ENCODE data around the gene MED26. TPM values are rescaled to one million over a fixed set of nuclear protein-coding genes. Genes with fewer than 3 reads are reported as not detected.

MED26 gene
- total RNA-seq, 2 donors from 2014 or later: 19.3 to 23.6 TPM

GRCh38 chr19:16584248-16585093, 43.5 kb downstream of the MED26 start:
- Mint-ChIP-seq H3K27ac (peak overlapping the region; percentile 91), H3K36me3 (ENCODE audit: low read depth) (peaks cover 33% of the 10 kb centered on the region), H3K4me3 (peak overlapping the region; percentile 89), H3K27me3 (no peaks in the 10 kb centered on the region), H3K9me3 (no peaks in the 10 kb centered on the region), H3K4me1 (peaks cover 32% of the 10 kb centered on the region)
- ATAC-seq (replicated peaks): peak; percentile 75

- peaks cover 24% of the 10 kb centered on the region for H3K4me1 Mint-ChIP-seq
- H3K27me3 Mint-ChIP-seq: no peaks in the 10 kb centered on the region
- H3K9me3 Mint-ChIP-seq: no peaks in the 10 kb centered on the region
- peak overlapping the region; percentile 89 for H3K4me3 Mint-ChIP-seq
- ATAC-seq (replicated peaks): no peak
- peak overlapping the region; percentile 91 for H3K27ac Mint-ChIP-seq
- peaks cover 46% of the 10 kb centered on the region for H3K36me3 Mint-ChIP-seq (ENCODE audit: low read depth)
Measured at GRCh38 chr19:16582486-16583261, 45.3 kb downstream of the MED26 start.

GRCh38 chr19:16581971-16582343, 46.0 kb downstream of the MED26 start:
- H3K4me1 Mint-ChIP-seq: peaks cover 24% of the 10 kb centered on the region
- H3K9me3 Mint-ChIP-seq: no peaks in the 10 kb centered on the region
- H3K27ac Mint-ChIP-seq: peak overlapping the region; percentile 54
- no peak for ATAC-seq (replicated peaks)
- H3K4me3 Mint-ChIP-seq: no peak overlapping the region
- H3K27me3 Mint-ChIP-seq: no peaks in the 10 kb centered on the region
- peaks cover 49% of the 10 kb centered on the region for H3K36me3 Mint-ChIP-seq (ENCODE audit: low read depth)

DNA sequence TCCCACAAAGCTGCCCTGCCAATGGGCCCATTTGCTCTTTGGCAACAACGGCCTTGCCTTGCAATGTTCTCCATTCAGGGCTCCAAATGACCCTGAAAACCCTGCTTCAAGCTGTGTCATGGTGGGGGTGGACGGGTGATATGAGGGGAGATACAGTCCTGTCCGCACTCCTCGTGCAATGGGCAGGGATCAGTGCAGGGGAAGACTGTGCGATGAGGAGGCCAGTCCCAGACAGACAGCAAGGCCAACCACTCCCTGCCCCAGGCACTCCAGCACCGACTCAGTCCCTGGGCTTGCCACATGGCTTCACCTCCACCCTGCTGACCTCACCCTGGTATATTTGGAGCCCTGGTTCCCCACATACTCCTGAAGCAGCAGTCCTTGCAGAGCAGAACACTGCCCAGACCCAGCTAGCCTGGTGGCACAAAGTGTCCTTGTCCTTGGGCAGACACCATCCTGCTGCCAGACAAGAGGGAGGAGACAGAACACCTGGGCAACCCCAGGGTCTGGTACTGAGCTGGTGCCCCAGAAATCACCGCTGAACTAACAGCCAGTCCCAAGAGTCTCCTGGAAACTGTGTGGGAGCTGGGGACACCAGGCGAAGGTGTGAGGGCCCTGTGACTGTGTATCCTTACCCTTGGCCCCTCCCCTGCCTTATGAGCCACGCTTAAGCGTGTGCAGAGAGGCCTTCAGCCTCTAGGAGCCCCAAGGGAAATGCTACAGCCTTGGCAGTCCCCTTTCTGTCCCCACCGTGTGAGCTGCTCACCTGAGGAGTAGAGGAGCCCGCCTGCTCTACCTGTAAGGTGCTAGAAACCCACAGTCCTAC, 46.6 kb downstream of the MED26 start:
- H3K36me3 Mint-ChIP-seq (ENCODE audit: low read depth): peaks cover 52% of the 10 kb centered on the region
- no peaks in the 10 kb centered on the region for H3K9me3 Mint-ChIP-seq
- ATAC-seq (replicated peaks): no peak
- H3K27me3 Mint-ChIP-seq: no peaks in the 10 kb centered on the region
- H3K4me3 Mint-ChIP-seq: no peak overlapping the region
- H3K4me1 Mint-ChIP-seq: peaks cover 24% of the 10 kb centered on the region
- H3K27ac Mint-ChIP-seq: peak overlapping the region; percentile 54

- H3K4me3 Mint-ChIP-seq: no peak overlapping the region
Measured at GRCh38 chr19:16579381-16579780, 48.6 kb downstream of the MED26 start.

DNA sequence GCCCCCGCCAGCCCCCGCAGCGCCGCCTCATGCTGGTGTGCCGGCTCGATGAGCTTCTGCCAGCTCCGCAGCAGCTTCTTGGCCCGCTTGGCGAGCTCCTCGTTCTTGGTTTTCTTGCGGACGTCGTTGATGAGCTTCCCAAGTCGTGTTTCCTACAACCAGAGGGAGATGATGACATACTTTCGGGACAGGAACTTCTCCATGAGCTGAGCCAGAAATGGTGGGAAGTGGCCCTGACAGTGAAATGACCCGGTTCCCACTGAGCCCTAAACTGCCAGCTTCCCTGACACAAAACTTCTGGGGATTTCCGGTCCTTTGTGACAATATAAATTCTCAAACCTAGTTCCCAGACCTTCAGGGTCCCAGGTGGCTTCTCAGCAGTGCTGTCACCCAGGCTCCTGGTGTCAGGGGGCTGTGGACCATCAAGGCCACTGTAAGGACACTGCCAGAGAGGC, 50.4 kb downstream of the MED26 start:
- Mint-ChIP-seq H3K4me1 (peaks cover 28% of the 10 kb centered on the region), H3K36me3 (ENCODE audit: low read depth) (peaks cover 67% of the 10 kb centered on the region), H3K9me3 (no peaks in the 10 kb centered on the region)

More at GRCh38 chr19:16579381-16579780, 48.6 kb downstream of the MED26 start:
- Mint-ChIP-seq H3K9me3 (no peaks in the 10 kb centered on the region), H3K27me3 (no peaks in the 10 kb centered on the region), H3K4me1 (peaks cover 23% of the 10 kb centered on the region), H3K27ac (peak overlapping the region; percentile 51), H3K36me3 (ENCODE audit: low read depth) (peaks cover 53% of the 10 kb centered on the region)
- no peak for ATAC-seq (replicated peaks)

DNA sequence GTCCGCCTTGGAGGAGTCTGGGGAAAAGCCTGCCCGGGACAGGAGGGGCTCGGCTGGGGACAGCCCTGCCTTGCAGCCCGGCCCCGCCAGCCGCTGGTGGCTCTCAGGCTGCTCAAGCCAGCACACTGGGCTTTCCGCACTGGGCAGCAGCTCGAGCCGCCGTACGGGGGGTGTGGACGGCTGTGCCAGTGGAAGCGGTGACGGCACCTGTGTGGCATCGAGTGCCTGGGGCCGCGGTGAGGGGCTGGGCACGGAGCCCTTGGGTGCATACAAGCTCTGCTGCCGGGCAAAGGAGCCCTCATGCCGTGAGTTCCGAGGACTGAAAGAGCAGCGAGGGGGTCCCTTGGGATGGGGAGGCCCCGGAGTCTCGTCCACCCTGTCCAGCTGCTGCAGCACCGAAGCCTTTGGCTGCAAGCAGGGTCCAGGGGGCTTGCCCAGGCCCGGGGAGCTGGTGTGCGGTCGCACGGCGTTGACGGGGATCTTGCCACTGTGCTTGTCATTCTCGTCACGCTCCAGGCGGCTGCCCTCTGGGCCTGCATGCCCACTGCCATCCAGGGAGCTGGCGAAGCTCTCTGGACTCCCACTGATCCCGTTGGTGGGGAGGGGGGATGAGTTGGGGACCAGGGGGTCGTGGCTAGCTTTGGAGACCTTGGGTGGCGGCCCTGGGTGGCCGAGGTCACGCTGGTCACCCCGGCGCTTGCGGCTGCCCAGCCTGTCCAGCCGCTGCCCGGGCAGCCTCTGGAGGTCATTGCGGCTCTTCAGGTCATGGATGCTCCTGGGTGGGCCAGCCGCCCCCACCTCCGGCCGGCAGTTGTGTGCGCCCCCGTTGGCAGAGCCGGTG, 51.1 kb downstream of the MED26 start:
- H3K27ac Mint-ChIP-seq: no peak overlapping the region
- H3K4me1 Mint-ChIP-seq: peaks cover 28% of the 10 kb centered on the region
- peaks cover 72% of the 10 kb centered on the region for H3K36me3 Mint-ChIP-seq (ENCODE audit: low read depth)
- no peak for ATAC-seq (replicated peaks)
- no peaks in the 10 kb centered on the region for H3K27me3 Mint-ChIP-seq
- no peak overlapping the region for H3K4me3 Mint-ChIP-seq
- no peaks in the 10 kb centered on the region for H3K9me3 Mint-ChIP-seq

More for the DNA sequence above, 50.4 kb downstream of the MED26 start:
- no peak overlapping the region for H3K27ac Mint-ChIP-seq
- no peaks in the 10 kb centered on the region for H3K27me3 Mint-ChIP-seq
- no peak for ATAC-seq (replicated peaks)
- H3K4me3 Mint-ChIP-seq: no peak overlapping the region

DNA sequence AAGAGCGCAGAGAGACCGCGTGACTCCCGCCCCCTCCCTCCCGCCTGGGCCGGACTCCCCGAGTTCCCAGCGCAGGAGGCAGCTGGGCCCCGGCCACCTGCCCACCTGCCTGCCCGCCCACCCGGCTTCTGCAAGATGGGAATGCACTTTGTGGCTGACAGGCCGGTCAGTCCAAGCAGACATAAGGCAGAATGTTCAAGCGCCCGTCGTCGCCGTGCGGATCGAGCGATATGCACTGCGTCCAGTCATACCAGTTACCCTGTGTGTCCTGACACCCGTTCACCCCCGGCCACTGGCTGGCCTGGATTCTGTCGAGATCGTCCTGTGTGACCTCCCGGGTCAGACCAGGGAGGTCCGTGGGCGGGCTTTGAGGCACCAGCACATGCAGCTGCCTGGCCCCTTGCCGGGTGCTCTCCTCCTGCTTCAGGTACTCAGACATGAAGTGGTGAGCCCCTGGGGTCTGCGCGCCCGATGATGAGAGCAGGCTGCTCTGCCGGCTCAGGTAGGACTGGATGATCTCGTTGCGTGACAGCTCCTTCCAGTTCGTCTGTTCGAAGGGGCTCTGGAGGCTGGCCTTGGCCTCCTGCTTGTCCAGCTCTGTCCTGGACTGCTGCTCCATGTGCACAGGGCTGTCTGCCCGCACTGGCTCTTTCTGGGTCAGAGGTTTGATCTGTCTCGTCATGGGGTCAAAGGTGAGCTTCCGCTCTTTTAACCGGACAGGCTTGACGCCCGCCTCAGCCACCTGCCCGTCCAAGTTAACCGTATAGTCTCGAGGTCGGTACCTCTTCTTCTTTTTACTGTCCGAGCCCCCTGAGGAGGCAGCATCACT, 51.9 kb downstream of the MED26 start:
- Mint-ChIP-seq H3K4me3 (no peak overlapping the region), H3K4me1 (peaks cover 28% of the 10 kb centered on the region), H3K9me3 (no peaks in the 10 kb centered on the region), H3K27me3 (no peaks in the 10 kb centered on the region), H3K27ac (no peak overlapping the region), H3K36me3 (ENCODE audit: low read depth) (peaks cover 79% of the 10 kb centered on the region)
- ATAC-seq (replicated peaks): no peak

GRCh38 chr19:16575282-16575681, 52.7 kb downstream of the MED26 start:
- no peaks in the 10 kb centered on the region for H3K9me3 Mint-ChIP-seq
- no peaks in the 10 kb centered on the region for H3K27me3 Mint-ChIP-seq
- H3K4me1 Mint-ChIP-seq: peaks cover 28% of the 10 kb centered on the region
- H3K36me3 Mint-ChIP-seq (ENCODE audit: low read depth): peaks cover 82% of the 10 kb centered on the region
- peak overlapping the region; percentile 75 for H3K27ac Mint-ChIP-seq
- ATAC-seq (replicated peaks): no peak
- H3K4me3 Mint-ChIP-seq: peak overlapping the region; percentile 99

DNA sequence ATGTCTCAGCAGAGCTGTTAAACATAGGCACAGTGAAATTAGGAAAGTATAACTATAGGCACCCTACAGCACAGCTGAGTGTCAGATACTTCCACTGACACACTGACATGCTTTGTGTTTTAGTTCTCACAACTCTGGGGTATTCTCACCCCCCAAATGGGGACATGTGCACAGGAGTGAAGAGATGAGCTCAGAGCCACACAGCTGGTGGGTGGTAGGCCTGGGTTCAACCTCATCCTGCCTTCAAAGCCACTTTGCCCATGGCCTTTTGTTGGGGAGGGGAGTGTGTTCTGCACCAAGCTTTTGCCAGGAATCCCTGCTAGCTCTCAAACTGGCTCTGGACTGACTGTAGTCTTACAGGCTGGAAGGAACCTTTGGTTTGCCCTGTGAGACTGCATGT, 54.1 kb downstream of the MED26 start:
- ATAC-seq (replicated peaks): no peak
- Mint-ChIP-seq H3K9me3 (no peaks in the 10 kb centered on the region), H3K27me3 (no peaks in the 10 kb centered on the region), H3K36me3 (ENCODE audit: low read depth) (peaks cover 85% of the 10 kb centered on the region), H3K27ac (peak overlapping the region; percentile 97), H3K4me1 (peaks cover 18% of the 10 kb centered on the region), H3K4me3 (peak overlapping the region; percentile 99)

- H3K27me3 Mint-ChIP-seq: no peaks in the 10 kb centered on the region
- no peak for ATAC-seq (replicated peaks)
- no peaks in the 10 kb centered on the region for H3K9me3 Mint-ChIP-seq
- H3K4me3 Mint-ChIP-seq: peak overlapping the region; percentile 99
- peaks cover 85% of the 10 kb centered on the region for H3K36me3 Mint-ChIP-seq (ENCODE audit: low read depth)
- H3K27ac Mint-ChIP-seq: peak overlapping the region; percentile 97
- H3K4me1 Mint-ChIP-seq: peaks cover 14% of the 10 kb centered on the region
Measured at GRCh38 chr19:16573296-16573695, 54.7 kb downstream of the MED26 start.

GRCh38 chr19:16572332-16573211, 55.4 kb downstream of the MED26 start, which contains the start of gene SLC35E1:
SLC35E1 (minus strand) TSS chr19:16572415; CDS start chr19:16572364, 51 bp downstream.
- peaks cover 13% of the 10 kb centered on the region for H3K4me1 Mint-ChIP-seq
- peaks cover 88% of the 10 kb centered on the region for H3K36me3 Mint-ChIP-seq (ENCODE audit: low read depth)
- H3K27me3 Mint-ChIP-seq: no peaks in the 10 kb centered on the region
- peak; percentile 98 for ATAC-seq (replicated peaks)
- no peaks in the 10 kb centered on the region for H3K9me3 Mint-ChIP-seq
- peak within 1 kb of the TSS; percentile 97 for H3K27ac Mint-ChIP-seq
- H3K4me3 Mint-ChIP-seq: peak within 1 kb of the TSS; percentile 99
